Activated CD8-positive, alpha-beta T cell treated with anti-CD3 and anti-CD28 coated beads for 36 hours (primary cell): ENCODE results near the gene ABCB6. TPM values are rescaled to one million over a fixed set of nuclear protein-coding genes. Genes with fewer than 3 reads are reported as not detected.
"Not testable (repeated sequence)": the region's sequence is repeated elsewhere in the genome, so short reads cannot be mapped to it uniquely, and the experiment has no call there.

ENCODE experiments used
- ATAC-seq: fragments of 200-7000 bp; cut with Tn5 transposase; one replicate; pipeline ENCODE4 v1.10.0; 2021; ENCODE audit warnings: mild to moderate bottlenecking, moderate library complexity
- CTCF ChIA-PET: fragments of 350-600 bp; sonication (Branson Sonifier 250); formaldehyde crosslinking; loops from one replicate; lab custom pipeline; 2021; ENCODE audit warnings: antibody characterized with exemption; lab: Charles Lee
- POLR2A ChIA-PET: fragments of 350-600 bp; sonication (Branson Sonifier 250); formaldehyde crosslinking; loops from one replicate; lab custom pipeline; 2021; ENCODE audit warnings: antibody characterized with exemption; lab: Charles Lee
- DNase-seq: peaks from one replicate; pipeline ENCODE4 v3.0.0-alpha.2; 2020
- H3K27ac Mint-ChIP-seq: one replicate; pipeline ENCODE4 v1.8.0; 2021; ENCODE audit warnings: mild to moderate bottlenecking, mixed read lengths
- H3K27me3 Mint-ChIP-seq: one replicate; pipeline ENCODE4 v1.8.0; 2021; ENCODE audit warnings: mixed read lengths
- H3K36me3 Mint-ChIP-seq: one replicate; pipeline ENCODE4 v1.8.0; 2021; ENCODE audit warnings: low read depth, mixed read lengths
- H3K4me1 Mint-ChIP-seq: one replicate; pipeline ENCODE4 v1.8.0; 2021; ENCODE audit warnings: low read depth, mixed read lengths
- H3K4me3 Mint-ChIP-seq: one replicate; pipeline ENCODE4 v1.8.0; 2021; ENCODE audit warnings: mild to moderate bottlenecking, moderate library complexity, mixed read lengths
- H3K9me3 Mint-ChIP-seq: one replicate; pipeline ENCODE4 v1.8.0; 2021; ENCODE audit warnings: mixed read lengths
- intact Hi-C: fragments of 100-400 bp; cut with micrococcal nuclease; formaldehyde crosslinking; loops from one replicate; pipeline ENCODE4 v1.10.0; 2022
- total RNA-seq, 2 experiments: library from RNA; stranded (reverse); gene quantifications; one replicate each; pipeline ENCODE4 v1.2.3, GENCODE V29; 2021
- TF ChIP-seq, protein P1 (sequence below): fragments of 200-600 bp; IDR thresholded peaks from one replicate; pipeline ENCODE4 v1.8.0; 2022; ENCODE audit warnings: antibody characterized with exemption, mild to moderate bottlenecking

Gene ABCB6
- total RNA-seq, 2 experiments from 2014 or later, result 32.3 to 35.7 TPM

DNA sequence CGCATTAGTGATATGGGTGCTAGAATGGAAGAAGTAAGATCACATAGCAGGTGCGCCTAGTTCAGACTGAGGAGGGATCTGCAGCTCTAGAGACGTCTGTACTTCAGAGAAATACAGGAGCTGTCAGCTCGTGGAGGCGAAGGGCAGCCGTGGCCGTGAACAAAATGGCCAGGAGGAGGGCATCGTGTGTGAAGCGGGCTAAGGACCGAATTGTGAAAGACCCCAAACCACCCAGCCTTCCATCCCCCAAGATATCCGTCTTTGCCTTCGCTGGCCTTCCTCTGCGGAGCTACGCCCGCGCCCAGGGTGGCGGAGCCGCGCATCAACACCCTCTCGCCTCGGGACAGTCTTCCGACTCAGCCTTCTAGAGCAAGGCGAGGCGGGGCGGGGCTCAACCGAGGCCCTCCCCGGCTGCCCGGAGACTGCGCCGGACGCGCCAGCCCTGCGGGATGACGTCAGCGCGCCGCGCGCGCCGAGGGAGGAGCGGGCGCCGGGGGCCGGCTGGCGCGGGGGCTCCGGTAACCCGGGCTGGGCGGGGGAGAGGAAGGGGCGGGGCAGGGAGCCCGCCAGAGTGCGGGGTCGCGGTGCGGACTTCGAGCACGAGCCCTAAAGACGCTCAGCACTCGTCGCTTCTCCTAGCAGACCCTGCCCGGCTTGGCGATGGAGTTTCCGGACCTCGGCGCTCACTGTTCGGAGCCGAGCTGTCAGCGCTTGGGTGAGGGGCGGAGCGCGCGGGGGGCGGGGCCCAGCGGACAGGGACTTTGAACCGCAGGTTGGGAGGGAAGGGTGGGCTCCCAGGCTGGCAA is 12.2 kb downstream of the ABCB6 start, which contains the start of gene ZFAND2B:
Gene ZFAND2B (plus strand): TSS at position 455 of the 806 bp plus-strand sequence. CDS start 206 bp downstream, at position 661.
- Mint-ChIP-seq H3K36me3 (peaks cover 27% of the 10 kb centered on the region), H3K4me3 (peak within 1 kb of the TSS; percentile 90), H3K9me3 (peaks cover 7% of the 10 kb centered on the region), H3K27me3 (no peaks in the 10 kb centered on the region), H3K27ac (peak within 1 kb of the TSS; percentile 96), H3K4me1 (peaks cover 41% of the 10 kb centered on the region)
- ChIA-PET CTCF (interaction anchor here (0.7 to 4.4 kb wide), 17 partner anchors 11 to 309 kb away, joined by 3 to 21 read pairs (median 4); partner anchors contain the start of genes ABCB6, ANKZF1, ATG9A and CNPPD1), POLR2A (interaction anchor here (0.6 to 4.1 kb wide), 15 partner anchors 10 to 915 kb away, joined by 3 to 31 read pairs (median 4); partner anchors contain the start of genes ABCB6, CNPPD1, DNAJB2 and GLB1L)
- TF ChIP-seq, protein P1, sequence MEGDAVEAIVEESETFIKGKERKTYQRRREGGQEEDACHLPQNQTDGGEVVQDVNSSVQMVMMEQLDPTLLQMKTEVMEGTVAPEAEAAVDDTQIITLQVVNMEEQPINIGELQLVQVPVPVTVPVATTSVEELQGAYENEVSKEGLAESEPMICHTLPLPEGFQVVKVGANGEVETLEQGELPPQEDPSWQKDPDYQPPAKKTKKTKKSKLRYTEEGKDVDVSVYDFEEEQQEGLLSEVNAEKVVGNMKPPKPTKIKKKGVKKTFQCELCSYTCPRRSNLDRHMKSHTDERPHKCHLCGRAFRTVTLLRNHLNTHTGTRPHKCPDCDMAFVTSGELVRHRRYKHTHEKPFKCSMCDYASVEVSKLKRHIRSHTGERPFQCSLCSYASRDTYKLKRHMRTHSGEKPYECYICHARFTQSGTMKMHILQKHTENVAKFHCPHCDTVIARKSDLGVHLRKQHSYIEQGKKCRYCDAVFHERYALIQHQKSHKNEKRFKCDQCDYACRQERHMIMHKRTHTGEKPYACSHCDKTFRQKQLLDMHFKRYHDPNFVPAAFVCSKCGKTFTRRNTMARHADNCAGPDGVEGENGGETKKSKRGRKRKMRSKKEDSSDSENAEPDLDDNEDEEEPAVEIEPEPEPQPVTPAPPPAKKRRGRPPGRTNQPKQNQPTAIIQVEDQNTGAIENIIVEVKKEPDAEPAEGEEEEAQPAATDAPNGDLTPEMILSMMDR, result no peak
- DNase-seq, result peak; percentile 96
- intact Hi-C loops, result loop anchor here (5.0 kb wide), 1 partner anchor 34 kb away; the partner anchor contains the start of gene SLC23A3
- ATAC-seq, result peak; percentile 93

DNA sequence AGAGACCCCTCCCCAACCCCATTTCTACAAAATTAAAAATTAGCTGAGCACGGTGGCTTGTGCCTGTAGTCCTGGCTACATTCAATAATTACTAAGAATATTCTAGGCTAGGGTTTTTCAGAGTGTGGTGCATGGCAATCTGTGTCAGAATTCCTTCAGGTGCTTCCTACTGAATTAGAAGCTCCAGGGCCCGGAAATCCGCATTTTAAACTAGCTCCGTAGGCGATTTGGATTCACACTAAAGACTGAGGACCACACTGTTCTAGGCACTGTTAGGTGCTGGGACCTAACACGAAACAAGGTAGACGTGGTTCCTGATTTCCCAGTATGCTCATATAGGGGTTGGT is 12.8 kb downstream of the ABCB6 start:
- H3K4me3 Mint-ChIP-seq, result peak overlapping the region; percentile 90
- no peaks in the 10 kb centered on the region for H3K27me3 Mint-ChIP-seq
- intact Hi-C loops, result loop anchor here (5.0 kb wide), 1 partner anchor 34 kb away; the partner anchor contains the start of gene SLC23A3
- H3K4me1 Mint-ChIP-seq, result peaks cover 37% of the 10 kb centered on the region
- peak overlapping the region; percentile 96 for H3K27ac Mint-ChIP-seq
- no peak for DNase-seq
- H3K36me3 Mint-ChIP-seq, result peaks cover 23% of the 10 kb centered on the region
- ChIA-PET CTCF (interaction anchor here (0.8 to 4.4 kb wide), 15 partner anchors 10 to 308 kb away, joined by 3 to 21 read pairs (median 4); partner anchors contain the start of genes ABCB6, ANKZF1, ATG9A and CNPPD1), POLR2A (interaction anchor here (0.8 to 4.1 kb wide), 14 partner anchors 9 to 915 kb away, joined by 3 to 31 read pairs (median 4); partner anchors contain the start of genes ABCB6, CNPPD1, DNAJB2 and GLB1L)
- TF ChIP-seq, protein P1, result no peak
- ATAC-seq, result no peak
- H3K9me3 Mint-ChIP-seq, result peaks cover 9% of the 10 kb centered on the region

DNA sequence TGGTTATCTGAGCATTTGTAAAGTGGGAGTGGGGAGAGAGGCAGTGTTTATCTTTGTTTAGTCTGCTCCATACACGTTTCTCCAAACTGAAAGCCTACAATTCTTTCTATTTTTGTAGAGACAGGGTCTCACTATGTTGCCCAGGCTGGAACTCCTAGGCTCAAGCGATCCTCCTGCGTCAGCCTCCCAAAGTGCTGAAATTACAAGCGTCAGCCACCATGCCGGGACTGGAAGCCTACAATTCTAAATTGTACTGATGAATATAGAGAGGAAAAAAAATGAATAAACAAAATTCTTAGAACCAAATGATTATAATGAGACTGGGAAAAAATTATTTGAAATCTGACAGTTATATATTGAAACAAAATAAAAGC is 13.6 kb downstream of the ABCB6 start:
- Mint-ChIP-seq H3K4me1 (peaks cover 39% of the 10 kb centered on the region), H3K27me3 (no peaks in the 10 kb centered on the region), H3K36me3 (peaks cover 19% of the 10 kb centered on the region), H3K9me3 (peaks cover 10% of the 10 kb centered on the region), H3K27ac (peak overlapping the region; percentile 44), H3K4me3 (peak overlapping the region; percentile 90)
- no peak for ATAC-seq
- TF ChIP-seq, protein P1, result no peak
- ChIA-PET CTCF (interaction anchor here (0.9 to 2.3 kb wide), 3 partner anchors 13 to 90 kb away, joined by 4 to 17 read pairs (median 7); no protein-coding TSS in a partner anchor), POLR2A (interaction anchor here (1.1 to 3.2 kb wide), 5 partner anchors 8 to 50 kb away, joined by 3 to 27 read pairs (median 4); partner anchors contain the start of genes ABCB6 and CNPPD1)
- intact Hi-C loops, result loop anchor here (5.0 kb wide), 1 partner anchor 33 kb away; the partner anchor contains the start of gene SLC23A3
- DNase-seq, result no peak

DNA sequence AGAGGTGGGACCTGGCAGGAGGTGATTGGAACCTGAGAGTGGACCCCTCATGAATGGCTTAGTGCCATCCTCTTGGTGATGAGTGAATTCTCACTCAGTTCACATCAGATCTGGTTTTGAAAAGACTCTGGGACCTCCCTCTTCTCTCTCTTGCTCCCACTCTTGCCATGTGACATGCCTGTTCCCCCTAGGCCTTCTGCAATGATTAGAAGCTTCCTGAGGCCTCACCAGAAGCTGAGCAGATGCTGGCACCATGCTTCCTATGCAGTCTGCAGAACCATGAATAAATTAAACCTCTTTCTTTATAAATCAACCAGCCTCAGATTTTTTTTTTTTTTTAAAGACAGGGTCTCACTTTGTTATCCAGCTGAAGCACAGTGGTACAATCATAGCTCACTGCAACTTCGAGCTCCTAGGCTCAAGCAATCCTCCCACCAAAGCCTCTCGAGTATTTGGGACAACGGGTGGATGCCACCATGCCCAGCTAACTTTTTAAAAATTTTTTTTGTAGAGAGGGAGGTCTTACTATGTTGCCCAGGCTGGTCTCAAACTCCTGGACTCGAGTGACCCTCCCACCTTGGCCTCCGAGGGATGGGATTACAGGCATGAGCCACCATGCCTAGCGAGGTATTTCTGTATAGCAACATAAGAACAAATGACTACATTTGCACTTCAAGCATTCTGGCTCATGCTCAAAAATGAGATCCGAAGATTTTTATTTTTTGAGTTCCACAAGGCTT is 14.2 kb downstream of the ABCB6 start:
- H3K27me3 Mint-ChIP-seq, result no peaks in the 10 kb centered on the region
- TF ChIP-seq, protein P1, result no peak
- H3K36me3 Mint-ChIP-seq, result peaks cover 14% of the 10 kb centered on the region
- no peak overlapping the region for H3K4me3 Mint-ChIP-seq
- H3K9me3 Mint-ChIP-seq, result peaks cover 10% of the 10 kb centered on the region
- ChIA-PET POLR2A (interaction anchor here (1.3 to 1.9 kb wide), 4 partner anchors 11 to 50 kb away, joined by 3 to 4 read pairs (median 3); partner anchors contain the start of gene ABCB6), CTCF (interaction anchor here (0.9 to 1.2 kb wide), 2 partner anchors 14 to 91 kb away, joined by 3 to 4 read pairs; no protein-coding TSS in a partner anchor)
- ATAC-seq (no peak), DNase-seq (no peak)
- intact Hi-C loops, result loop anchor here (5.0 kb wide), 1 partner anchor 32 kb away; the partner anchor contains the start of gene SLC23A3
- H3K4me1 Mint-ChIP-seq, result peaks cover 33% of the 10 kb centered on the region
- no peak overlapping the region for H3K27ac Mint-ChIP-seq

DNA sequence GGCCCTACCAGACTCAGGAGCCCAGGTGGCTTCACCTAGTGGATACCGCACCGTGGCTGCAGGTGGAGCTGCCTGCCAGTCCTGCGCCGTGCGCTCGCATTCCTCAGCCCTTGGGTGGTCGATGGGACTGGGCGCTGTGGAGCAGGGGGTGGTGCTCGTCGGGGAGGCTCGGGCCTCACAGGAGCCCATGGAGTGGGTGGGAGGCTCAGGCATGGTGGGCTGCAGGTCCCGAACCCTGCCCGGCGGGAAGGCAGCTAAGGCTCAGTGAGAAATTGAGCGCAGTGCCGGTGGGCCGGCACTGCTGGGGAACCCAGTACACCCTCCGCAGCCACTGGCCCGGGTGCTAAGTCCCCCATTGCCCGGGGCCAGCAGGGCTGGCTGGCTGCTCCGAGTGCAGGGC is 17.4 kb downstream of the ABCB6 start:
- H3K27me3 Mint-ChIP-seq, DNase-seq, H3K36me3 Mint-ChIP-seq, H3K4me3 Mint-ChIP-seq, ATAC-seq, intact Hi-C loops: not testable (repeated sequence)
- peaks cover 10% of the 10 kb centered on the region for H3K9me3 Mint-ChIP-seq
- CTCF ChIA-PET, result interaction anchor here (0.8 to 2.1 kb wide), 4 partner anchors 10 to 42 kb away, joined by 3 to 9 read pairs (median 6); no protein-coding TSS in a partner anchor
- peak overlapping the region; percentile 90 for H3K27ac Mint-ChIP-seq
- POLR2A ChIA-PET, result interaction anchor here (1.1 to 2.8 kb wide), 12 partner anchors 8 to 206 kb away, joined by 3 to 26 read pairs (median 5); partner anchors contain the start of gene TUBA4A
- H3K4me1 Mint-ChIP-seq, result peaks cover 21% of the 10 kb centered on the region

DNA sequence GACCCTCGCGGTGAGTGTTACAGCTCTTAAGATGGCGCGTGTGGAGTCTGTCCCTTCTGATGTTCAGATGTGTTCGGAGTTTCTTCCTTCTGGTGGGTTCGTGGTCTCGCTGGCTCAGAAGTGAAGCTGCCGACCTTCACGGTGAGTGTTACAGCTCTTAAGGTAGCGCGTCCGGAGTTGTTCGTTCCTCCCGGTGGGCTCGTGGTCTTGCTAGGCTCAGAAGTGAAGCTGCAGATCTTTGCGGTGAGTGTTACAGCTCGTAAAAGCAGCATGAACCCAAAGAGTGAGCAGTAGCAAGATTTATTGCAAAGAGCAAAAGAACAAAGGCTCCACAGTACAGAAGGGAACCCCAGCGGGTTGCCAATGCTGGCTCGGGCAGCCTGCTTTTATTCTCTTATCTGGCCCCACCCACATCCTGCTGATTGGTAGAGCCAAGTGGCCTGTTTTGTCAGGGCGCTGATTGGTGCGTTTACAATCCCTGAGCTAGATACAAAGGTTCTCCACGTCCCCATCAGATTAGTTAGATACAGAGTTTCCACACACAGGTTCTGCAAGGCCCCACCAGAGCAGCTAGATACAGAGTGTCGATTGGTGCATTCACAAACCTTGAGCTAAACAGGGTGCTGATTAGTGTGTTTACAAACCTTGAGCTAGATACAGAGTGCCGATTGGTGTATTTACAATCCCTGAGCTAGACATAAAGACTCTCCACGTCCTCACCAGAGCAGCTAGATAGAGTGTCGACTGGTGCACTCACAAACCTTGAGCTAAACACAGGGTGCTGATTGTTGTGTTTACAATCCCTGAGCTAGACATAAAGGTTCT is 18.0 kb downstream of the ABCB6 start:
- Mint-ChIP-seq H3K4me3 (peak overlapping the region; percentile 75), H3K4me1 (peaks cover 17% of the 10 kb centered on the region), H3K9me3 (peaks cover 10% of the 10 kb centered on the region), H3K27ac (peak overlapping the region; percentile 90)
- DNase-seq, result peak; percentile 70
- ChIA-PET POLR2A (interaction anchor here (0.6 to 2.8 kb wide), 25 partner anchors 9 to 206 kb away, joined by 3 to 26 read pairs (median 4); partner anchors contain the start of genes CNPPD1, DNAJB2, GLB1L and STK16), CTCF (interaction anchor here (0.8 to 2.1 kb wide), 10 partner anchors 11 to 98 kb away, joined by 3 to 9 read pairs (median 4); no protein-coding TSS in a partner anchor)
- intact Hi-C loops, H3K36me3 Mint-ChIP-seq, H3K27me3 Mint-ChIP-seq, ATAC-seq: not testable (repeated sequence)
